Astrocyte of the spinal cord (primary cell): ENCODE data around the gene SLX4IP.
A peak's percentile ranks its signal among the peaks of the same experiment; 100 is the strongest.

Experiments used
- DNase-seq: peaks from one replicate; pipeline ENCODE4 v3.0.0; 2011; ENCODE audit warnings: low read depth, low spot score
- H3K4me3 ChIP-seq: 2 replicates; pipeline ENCODE4 v1.5.1; 2011; ENCODE audit warnings: low read depth, mild to moderate bottlenecking, low read length, moderate library complexity
- in situ Hi-C: cut with HindIII; loops from 2 replicates; pipeline ENCODE4 v1.10.0; 2017; ENCODE audit warnings: low sequenced_read_pairs
- TF ChIP-seq, protein P1 (sequence below): IDR thresholded peaks from 2 replicates; pipeline ENCODE4 v1.5.1; 2012; ENCODE audit warnings: low read depth, mild to moderate bottlenecking, low read length, inconsistent platforms

Gene SLX4IP

DNA sequence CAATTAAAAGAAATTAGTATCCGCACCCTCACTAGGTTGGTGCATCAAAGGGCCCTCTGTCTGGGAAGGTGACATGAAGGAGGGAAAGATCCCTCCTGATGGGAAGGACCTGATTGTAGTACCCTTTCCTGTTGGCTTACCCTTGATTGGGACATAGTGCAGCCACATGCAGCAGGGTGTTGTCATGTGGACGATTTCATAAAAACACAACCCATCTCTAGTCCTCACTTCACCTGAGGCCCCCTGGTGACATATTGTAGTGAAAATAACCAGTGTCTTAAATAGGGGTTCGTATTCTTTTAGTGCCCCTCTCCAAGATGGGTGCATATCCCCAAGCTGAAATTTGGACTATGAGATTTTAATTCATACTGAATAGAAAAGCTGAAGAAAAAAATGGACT, 97.3 kb downstream of the SLX4IP start:
- no peak for DNase-seq
- TF ChIP-seq, protein P1, sequence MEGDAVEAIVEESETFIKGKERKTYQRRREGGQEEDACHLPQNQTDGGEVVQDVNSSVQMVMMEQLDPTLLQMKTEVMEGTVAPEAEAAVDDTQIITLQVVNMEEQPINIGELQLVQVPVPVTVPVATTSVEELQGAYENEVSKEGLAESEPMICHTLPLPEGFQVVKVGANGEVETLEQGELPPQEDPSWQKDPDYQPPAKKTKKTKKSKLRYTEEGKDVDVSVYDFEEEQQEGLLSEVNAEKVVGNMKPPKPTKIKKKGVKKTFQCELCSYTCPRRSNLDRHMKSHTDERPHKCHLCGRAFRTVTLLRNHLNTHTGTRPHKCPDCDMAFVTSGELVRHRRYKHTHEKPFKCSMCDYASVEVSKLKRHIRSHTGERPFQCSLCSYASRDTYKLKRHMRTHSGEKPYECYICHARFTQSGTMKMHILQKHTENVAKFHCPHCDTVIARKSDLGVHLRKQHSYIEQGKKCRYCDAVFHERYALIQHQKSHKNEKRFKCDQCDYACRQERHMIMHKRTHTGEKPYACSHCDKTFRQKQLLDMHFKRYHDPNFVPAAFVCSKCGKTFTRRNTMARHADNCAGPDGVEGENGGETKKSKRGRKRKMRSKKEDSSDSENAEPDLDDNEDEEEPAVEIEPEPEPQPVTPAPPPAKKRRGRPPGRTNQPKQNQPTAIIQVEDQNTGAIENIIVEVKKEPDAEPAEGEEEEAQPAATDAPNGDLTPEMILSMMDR = no peak
- in situ Hi-C loops = no loop called here
- H3K4me3 ChIP-seq = no peak overlapping the region

DNA sequence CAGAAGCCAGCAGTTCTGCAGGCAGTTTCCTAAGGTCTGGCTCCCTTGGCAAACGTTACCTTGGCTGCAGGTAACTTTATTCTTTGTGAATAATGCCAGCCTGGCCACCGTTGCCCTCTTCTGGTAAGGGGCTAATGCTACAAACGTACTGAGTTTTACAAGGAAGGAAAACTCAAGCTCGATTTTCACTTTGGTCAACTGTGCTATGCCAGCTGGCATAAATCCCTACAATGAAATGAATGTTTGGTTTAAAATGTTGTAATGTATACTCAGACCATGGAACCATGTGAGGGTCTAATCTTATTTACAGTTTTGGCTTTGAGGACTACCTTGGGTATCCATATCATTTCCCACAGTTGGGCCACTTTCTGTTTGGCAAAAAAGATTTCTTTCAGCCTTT, 101.4 kb downstream of the SLX4IP start:
- TF ChIP-seq, protein P1 = peak; percentile 60
- no peak overlapping the region for H3K4me3 ChIP-seq
- peak; percentile 31 for DNase-seq
- in situ Hi-C loops = no loop called here

DNA sequence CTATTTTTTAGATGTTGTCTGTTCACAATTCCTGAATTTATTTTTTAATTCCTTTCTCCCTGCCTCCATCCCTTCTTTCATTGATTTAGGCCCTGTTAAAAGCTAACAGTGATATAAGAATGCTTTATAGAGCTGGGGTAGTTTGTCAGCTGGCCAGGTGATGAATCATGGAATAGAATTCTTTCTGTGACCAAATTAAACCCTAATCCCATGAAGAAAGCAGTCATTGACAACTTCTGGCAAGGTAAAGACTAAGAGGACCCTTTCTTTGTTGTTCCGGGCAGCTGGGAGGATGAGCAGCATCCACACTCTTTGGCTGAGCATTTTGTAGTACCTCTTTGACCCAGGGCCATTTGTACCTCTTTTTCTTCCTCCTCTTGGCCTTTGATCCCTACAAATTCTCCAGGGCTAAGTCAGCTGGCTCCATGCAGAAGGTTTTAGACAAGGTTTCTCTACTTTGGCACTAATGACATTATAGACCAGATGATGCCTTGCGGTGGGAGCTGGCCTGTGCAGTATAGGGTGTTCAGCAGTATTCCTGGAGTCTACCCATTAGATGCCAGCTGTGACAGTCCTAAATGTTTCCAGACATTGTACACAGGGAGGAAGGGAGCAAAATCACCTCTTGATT, 102.9 kb downstream of the SLX4IP start:
- TF ChIP-seq, protein P1 = no peak
- DNase-seq = peak; percentile 73
- H3K4me3 ChIP-seq = no peak overlapping the region
- in situ Hi-C loops = no loop called here

DNA sequence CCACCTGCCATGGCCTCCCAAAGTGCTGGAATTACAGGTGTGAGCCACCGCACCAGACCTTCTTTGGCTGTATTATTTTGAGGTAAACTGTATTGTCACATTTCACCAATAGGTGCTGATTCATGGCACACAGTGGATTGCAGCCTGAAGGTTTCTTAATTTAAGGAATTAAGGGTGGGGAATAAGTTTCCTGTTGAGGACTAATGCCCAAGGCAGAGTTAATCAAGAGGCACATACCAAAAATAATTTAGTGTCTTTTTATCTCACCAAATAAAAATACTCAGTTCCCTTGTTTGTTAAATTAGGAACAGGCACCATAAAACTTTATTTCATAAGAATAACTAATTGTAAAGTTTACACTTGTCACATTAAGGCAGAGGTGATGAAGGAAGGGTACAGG, 103.7 kb downstream of the SLX4IP start:
- in situ Hi-C loops = no loop called here
- TF ChIP-seq, protein P1 = no peak

DNA sequence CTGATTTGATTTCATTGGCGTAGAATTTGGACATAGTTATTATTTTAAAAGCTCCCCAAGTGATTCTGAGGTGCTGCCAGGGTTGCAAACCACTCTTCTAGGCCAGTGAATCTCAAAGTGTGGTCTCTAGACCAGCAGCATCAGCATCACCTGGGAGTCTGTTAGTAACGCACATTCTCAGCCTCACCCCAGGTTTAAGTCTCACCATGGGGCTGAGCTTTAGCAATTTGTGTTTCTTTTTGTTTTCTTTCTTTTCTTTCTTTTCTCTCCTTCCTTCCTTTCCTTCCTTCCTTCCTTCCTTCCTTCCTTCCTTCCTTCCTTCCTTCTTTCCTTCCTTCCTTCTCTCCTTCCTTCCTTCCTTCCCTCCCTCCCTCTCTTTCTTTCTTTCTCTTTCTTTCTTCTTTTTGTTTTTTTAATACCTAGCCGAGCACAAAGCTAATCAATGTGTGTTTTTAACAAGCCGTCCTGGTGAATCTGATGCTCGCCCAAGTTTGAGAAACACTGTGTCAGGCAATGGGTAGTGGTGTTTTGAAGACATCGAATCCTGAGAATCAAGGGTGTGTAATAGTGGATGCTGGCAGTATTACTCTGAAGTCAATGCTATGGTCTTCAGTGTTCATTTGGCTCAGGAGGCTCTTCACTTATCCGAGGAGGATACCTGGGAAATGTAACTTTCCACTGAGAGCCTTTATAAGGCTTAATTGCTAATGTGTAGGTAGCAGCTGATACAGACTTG, 104.9 kb downstream of the SLX4IP start:
- in situ Hi-C loops = no loop called here

More for the DNA sequence above, 103.7 kb downstream of the SLX4IP start:
- no peak overlapping the region for H3K4me3 ChIP-seq
- no peak for DNase-seq

DNA sequence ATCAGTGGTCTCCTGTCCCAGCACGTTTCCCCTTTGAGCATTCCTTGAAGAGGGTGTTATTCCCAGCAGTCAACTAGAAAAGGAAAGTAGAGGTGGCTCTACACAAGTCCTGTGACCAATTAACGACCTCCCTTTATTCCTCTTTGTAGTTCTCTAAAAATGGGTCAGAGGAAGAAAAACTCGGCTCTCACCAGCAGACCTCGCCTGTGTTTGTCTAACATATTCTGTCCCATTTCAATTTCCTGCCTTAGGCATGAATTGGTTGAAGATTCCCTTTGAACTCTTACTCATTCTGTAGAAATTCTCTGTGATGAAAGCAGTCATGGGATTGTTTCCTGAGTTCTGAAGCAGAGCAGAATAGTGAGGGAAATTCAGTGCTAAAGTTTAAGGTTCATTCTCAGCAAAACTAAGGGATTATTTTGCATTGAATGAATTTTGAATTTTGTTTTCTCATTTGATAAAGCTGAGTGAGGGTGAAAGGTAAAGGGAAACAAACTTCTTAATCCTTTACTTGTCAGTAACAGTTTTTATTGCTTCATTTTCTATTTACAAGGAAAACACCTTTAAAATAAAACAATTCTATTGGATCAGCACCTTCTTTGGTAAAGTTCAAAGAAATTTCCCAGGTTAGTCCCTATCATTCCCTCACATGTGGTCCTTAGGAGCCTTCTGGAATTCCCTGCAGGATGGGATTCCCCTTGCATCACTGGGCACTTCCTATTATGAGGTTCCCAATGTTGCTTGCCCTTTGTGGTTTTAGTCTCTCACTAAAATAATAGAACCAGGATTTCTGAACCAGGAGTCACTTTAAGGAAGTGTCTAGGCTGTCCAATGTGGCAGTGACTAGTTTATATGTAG, 105.8 kb downstream of the SLX4IP start:
- H3K4me3 ChIP-seq = no peak overlapping the region
- DNase-seq = peak; percentile 91
- in situ Hi-C loops = no loop called here
- TF ChIP-seq, protein P1 = no peak

More for the DNA sequence above, 104.9 kb downstream of the SLX4IP start:
- TF ChIP-seq, protein P1 = no peak
- no peak overlapping the region for H3K4me3 ChIP-seq
- DNase-seq = no peak
